Measurements from ENCODE around the gene TRAPPC6A.

- TF ChIP-seq CTCF (IDR thresholded peaks at IDR 0.05): no peak
- TF ChIP-seq POLR2A (IDR thresholded peaks at IDR 0.05): no peak
These were observed 14.9 kb downstream of the TRAPPC6A start for GRCh38 chr19:45163156-45163555.
